WTC11 (cell line): Measurements from ENCODE around the gene SLC25A19.

ENCODE experiments used
- CTCF ChIP-seq: fragments of 200-600 bp; IDR thresholded peaks from 2 replicates; pipeline ENCODE4 v1.8.0; 2022; ENCODE audit warnings: antibody characterized with exemption
- MXD4 ChIP-seq: fragments of 250-450 bp; sonication (Bioruptor Pico); IDR thresholded peaks from 2 replicates; pipeline ENCODE4 v1.8.0; 2021; ENCODE audit warnings: mild to moderate bottlenecking, moderate library complexity, borderline replicate concordance
- TCF7 ChIP-seq: sonication (generic); formaldehyde crosslinking; IDR thresholded peaks from 2 replicates; pipeline ENCODE4 v1.8.0; 2022; ENCODE audit warnings: mild to moderate bottlenecking, low read depth, missing genetic modification reagents, moderate library complexity

- TF ChIP-seq MXD4 (CRISPR knock-in tag) (no peak), CTCF (no peak), TCF7 (CRISPR knock-in tag) (no peak)
Measured at GRCh38 chr17:75325348-75325747, 36.1 kb upstream of the SLC25A19 start.
